Left ventricle myocardium inferior (tissue), 1 donor: Measurements from ENCODE around the gene EIF4E2. TPM values are rescaled to one million over a fixed set of nuclear protein-coding genes. Genes with fewer than 3 reads are reported as not detected.

Experiments used
- DNase-seq: peaks from one replicate; pipeline ENCODE4 v3.0.0-alpha.2; 2020
- H3K27ac ChIP-seq: fragments of 200-600 bp; replicated peaks from 2 replicates; pipeline ENCODE4 v1.8.0; 2021
- H3K27me3 ChIP-seq: fragments of 200-600 bp; 2 replicates; pipeline ENCODE4 v1.8.0; 2021; ENCODE audit warnings: low read depth
- H3K36me3 ChIP-seq: fragments of 200-600 bp; 2 replicates; pipeline ENCODE4 v1.8.0; 2021
- H3K4me1 ChIP-seq: fragments of 200-600 bp; 2 replicates; pipeline ENCODE4 v1.8.0; 2021
- H3K4me3 ChIP-seq: fragments of 200-600 bp; 2 replicates; pipeline ENCODE4 v1.8.0; 2021; ENCODE audit warnings: mild to moderate bottlenecking, moderate library complexity
- H3K9me3 ChIP-seq: fragments of 200-600 bp; replicated peaks from 2 replicates; pipeline ENCODE4 v1.8.0; 2021
- intact Hi-C: fragments of 100-400 bp; cut with micrococcal nuclease; formaldehyde crosslinking; loops from one replicate; pipeline ENCODE4 v1.11.0; 2022
- total RNA-seq: library from RNA; stranded (reverse); fragmentation: NEBNext Ultra II Directional; extraction: Animal tissue kit (Norgen Biotek cat#: 25700); gene quantifications from one replicate; pipeline ENCODE4 v1.2.1, GENCODE V29; 2021
- TF ChIP-seq, protein P1 (sequence below): fragments of 200-600 bp; IDR thresholded peaks from 2 replicates; pipeline ENCODE4 v1.8.0; 2021; ENCODE audit warnings: antibody characterized with exemption, mild to moderate bottlenecking, borderline replicate concordance
- donor health status: DM: no; HTN: yes; CAD: no; lungs with severe emphysema.

The EIF4E2 gene
- total RNA-seq, 1 donor from 2014 or later = 44.2 TPM

- DNase-seq = peak; percentile 11
- peaks cover 10% of the 10 kb centered on the region for H3K9me3 ChIP-seq
- peaks cover 37% of the 10 kb centered on the region for H3K27me3 ChIP-seq
- H3K4me1 ChIP-seq = peaks cover 9% of the 10 kb centered on the region
- no peak overlapping the region for H3K27ac ChIP-seq
- intact Hi-C loops = no loop called here
- H3K4me3 ChIP-seq = no peak overlapping the region
- H3K36me3 ChIP-seq = no peaks in the 10 kb centered on the region
- TF ChIP-seq, protein P1, sequence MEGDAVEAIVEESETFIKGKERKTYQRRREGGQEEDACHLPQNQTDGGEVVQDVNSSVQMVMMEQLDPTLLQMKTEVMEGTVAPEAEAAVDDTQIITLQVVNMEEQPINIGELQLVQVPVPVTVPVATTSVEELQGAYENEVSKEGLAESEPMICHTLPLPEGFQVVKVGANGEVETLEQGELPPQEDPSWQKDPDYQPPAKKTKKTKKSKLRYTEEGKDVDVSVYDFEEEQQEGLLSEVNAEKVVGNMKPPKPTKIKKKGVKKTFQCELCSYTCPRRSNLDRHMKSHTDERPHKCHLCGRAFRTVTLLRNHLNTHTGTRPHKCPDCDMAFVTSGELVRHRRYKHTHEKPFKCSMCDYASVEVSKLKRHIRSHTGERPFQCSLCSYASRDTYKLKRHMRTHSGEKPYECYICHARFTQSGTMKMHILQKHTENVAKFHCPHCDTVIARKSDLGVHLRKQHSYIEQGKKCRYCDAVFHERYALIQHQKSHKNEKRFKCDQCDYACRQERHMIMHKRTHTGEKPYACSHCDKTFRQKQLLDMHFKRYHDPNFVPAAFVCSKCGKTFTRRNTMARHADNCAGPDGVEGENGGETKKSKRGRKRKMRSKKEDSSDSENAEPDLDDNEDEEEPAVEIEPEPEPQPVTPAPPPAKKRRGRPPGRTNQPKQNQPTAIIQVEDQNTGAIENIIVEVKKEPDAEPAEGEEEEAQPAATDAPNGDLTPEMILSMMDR = no peak
Measured at GRCh38 chr2:232534940-232535651, 15.4 kb upstream of the EIF4E2 start.

DNA sequence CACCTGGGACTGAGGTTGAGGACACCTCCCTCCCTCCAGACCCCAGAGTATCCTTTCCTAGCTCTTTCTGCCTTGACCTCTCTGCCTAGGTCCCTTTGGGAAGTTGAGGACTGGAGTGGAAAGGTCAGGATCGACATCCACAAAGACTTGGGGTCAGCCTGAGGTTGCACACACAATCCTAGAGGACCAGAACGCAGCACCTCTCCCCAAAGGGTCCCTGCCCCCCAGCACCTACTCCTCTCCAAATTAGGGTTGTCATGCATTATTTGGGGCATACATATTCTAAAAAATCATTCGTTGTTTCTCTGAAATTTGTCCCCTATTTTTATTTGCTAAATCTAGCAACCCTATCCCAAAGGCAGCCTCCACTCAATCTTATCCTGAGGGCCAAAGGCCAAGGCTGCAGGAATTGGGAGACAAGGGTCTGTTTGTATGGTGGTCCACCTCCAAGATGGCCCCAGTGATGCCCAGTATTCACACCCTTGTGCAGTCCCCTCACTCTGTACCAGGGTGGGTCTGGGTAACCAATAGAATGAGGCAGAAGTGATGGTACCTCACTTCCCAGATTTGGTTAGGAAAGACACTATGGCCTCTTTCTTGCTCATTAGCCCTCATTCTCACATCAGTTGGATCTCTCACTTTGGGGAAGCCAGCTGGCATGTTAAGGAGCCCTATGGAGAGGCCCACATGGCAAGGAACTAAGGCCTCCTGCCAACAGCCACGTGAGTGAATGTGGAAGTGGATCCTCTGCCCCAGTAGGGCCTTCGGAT lies 14.5 kb upstream of the EIF4E2 start:
- Histone ChIP-seq H3K27me3 (peaks cover 41% of the 10 kb centered on the region), H3K36me3 (no peaks in the 10 kb centered on the region), H3K4me3 (no peak overlapping the region), H3K9me3 (peaks cover 10% of the 10 kb centered on the region), H3K4me1 (peaks cover 9% of the 10 kb centered on the region), H3K27ac (no peak overlapping the region)
- TF ChIP-seq, protein P1 = no peak
- intact Hi-C loops = no loop called here
- no peak for DNase-seq

GRCh38 chr2:232537079-232537478 lies 13.4 kb upstream of the EIF4E2 start:
- Histone ChIP-seq H3K27ac (peak overlapping the region; percentile 63), H3K4me1 (peaks cover 9% of the 10 kb centered on the region), H3K36me3 (no peaks in the 10 kb centered on the region), H3K4me3 (no peak overlapping the region), H3K27me3 (peaks cover 34% of the 10 kb centered on the region), H3K9me3 (peaks cover 10% of the 10 kb centered on the region)
- intact Hi-C loops = no loop called here
- DNase-seq = peak; percentile 10
- TF ChIP-seq, protein P1 = no peak

- Histone ChIP-seq H3K27ac (peak overlapping the region; percentile 63), H3K36me3 (no peaks in the 10 kb centered on the region), H3K4me3 (no peak overlapping the region), H3K27me3 (peaks cover 34% of the 10 kb centered on the region), H3K4me1 (peaks cover 9% of the 10 kb centered on the region), H3K9me3 (peaks cover 10% of the 10 kb centered on the region)
- TF ChIP-seq, protein P1 = no peak
- intact Hi-C loops = no loop called here
- DNase-seq = peak; percentile 63
Measured at GRCh38 chr2:232537499-232537898, 13.0 kb upstream of the EIF4E2 start.

GRCh38 chr2:232538671-232539070 lies 11.8 kb upstream of the EIF4E2 start:
- H3K4me3 ChIP-seq = no peak overlapping the region
- TF ChIP-seq, protein P1 = no peak
- H3K27me3 ChIP-seq = peaks cover 34% of the 10 kb centered on the region
- intact Hi-C loops = no loop called here
- DNase-seq = peak; percentile 12
- H3K4me1 ChIP-seq = peaks cover 4% of the 10 kb centered on the region
- no peaks in the 10 kb centered on the region for H3K36me3 ChIP-seq
- peaks cover 10% of the 10 kb centered on the region for H3K9me3 ChIP-seq
- H3K27ac ChIP-seq = no peak overlapping the region
